GM19035 (cell line): Measurements from ENCODE around the gene PIKFYVE.
"Not testable (repeated sequence)": the region's sequence is repeated elsewhere in the genome, so short reads cannot be mapped to it uniquely, and the experiment has no call there.

Experiments used
- ATAC-seq: cut with Tn5 transposase; IDR thresholded peaks from one replicate; pipeline ENCODE4 v1.9.1; 2021; ENCODE audit not compliant: unreplicated experiment

Gene PIKFYVE

GRCh38 chr2:208265801-208266552 lies at the start of gene PIKFYVE:
Gene PIKFYVE, plus strand, starts transcription at chr2:208266255. Its CDS starts 5,265 bp downstream, at chr2:208271520.
- peak; percentile 87 for ATAC-seq

- ATAC-seq, result not testable (repeated sequence)
Observed at GRCh38 chr2:208221873-208222272, 44.2 kb upstream of the PIKFYVE start.

GRCh38 chr2:208222351-208222750 lies 43.7 kb upstream of the PIKFYVE start:
- no peak for ATAC-seq

GRCh38 chr2:208224802-208225201 lies 41.3 kb upstream of the PIKFYVE start:
- ATAC-seq, result no peak

GRCh38 chr2:208227581-208228232 lies 38.3 kb upstream of the PIKFYVE start:
- ATAC-seq, result no peak

GRCh38 chr2:208228476-208228875 lies 37.6 kb upstream of the PIKFYVE start:
- no peak for ATAC-seq

- ATAC-seq, result no peak
Observed at GRCh38 chr2:208234786-208235185, 31.3 kb upstream of the PIKFYVE start.

GRCh38 chr2:208235860-208236259 lies 30.2 kb upstream of the PIKFYVE start:
- no peak for ATAC-seq

- no peak for ATAC-seq
Observed at GRCh38 chr2:208239770-208240493, 26.1 kb upstream of the PIKFYVE start.

- ATAC-seq, result no peak
Observed at GRCh38 chr2:208240619-208241209, 25.3 kb upstream of the PIKFYVE start.

- no peak for ATAC-seq
Observed at GRCh38 chr2:208244422-208244821, 21.6 kb upstream of the PIKFYVE start.

- no peak for ATAC-seq
Observed at GRCh38 chr2:208245746-208246145, 20.3 kb upstream of the PIKFYVE start.

GRCh38 chr2:208248601-208249000 lies 17.5 kb upstream of the PIKFYVE start:
- no peak for ATAC-seq

GRCh38 chr2:208249296-208249695 lies 16.8 kb upstream of the PIKFYVE start:
- ATAC-seq, result no peak

GRCh38 chr2:208250388-208250787 lies 15.7 kb upstream of the PIKFYVE start:
- no peak for ATAC-seq

- ATAC-seq, result no peak
Observed at GRCh38 chr2:208251098-208251497, 15.0 kb upstream of the PIKFYVE start.

GRCh38 chr2:208252716-208253492 lies 13.2 kb upstream of the PIKFYVE start:
- ATAC-seq, result no peak

GRCh38 chr2:208253600-208254117 lies 12.4 kb upstream of the PIKFYVE start:
- no peak for ATAC-seq

GRCh38 chr2:208254118-208254870 lies 11.8 kb upstream of the PIKFYVE start:
- ATAC-seq, result peak; percentile 74
